Heart left ventricle (tissue), 13 donors: ENCODE results near the gene UNKL.

Source experiments
- POLR2A ChIP-seq, 2 donors: fragments of 450-650 bp; IDR thresholded peaks; one replicate each; pipeline ENCODE4 v1.6.1; 2017; ENCODE audit warnings: antibody characterized with exemption in 2 of 2, mild to moderate bottlenecking in 2 of 2, moderate library complexity in 2 of 2
- TF ChIP-seq, protein P1 (sequence below), 12 donors: fragments of 200-600 bp; sonication (generic) in 4 of 12; IDR thresholded peaks; one replicate each; pipeline versions ENCODE4 v1.5.0 to v1.8.0; 2018 to 2022; ENCODE audit warnings: antibody characterized with exemption in 12 of 12, mild to moderate bottlenecking in 5 of 12
- donor health status: ischemic (EF 13 %, LVEDD 7.1; RV severe dilation, severe dysfunction).
- donor health status: DM: no; HTN: yes; CAD: no.
- donor health status: DM: no; HTN: no; CAD: no.
- donor health status: ischemic (EF 25% LVEDD 6.9; RV normal size, moderate dysfunction).
- donor health status: ischemic (EF 25% LVEDD 5.7; RV mildly dilated, moderate dysfunction).
- donor health status: ischemic (EF 35%, LVEDD 5.7; RV mildly dilated, moderate dysfunction).
- donor health status: nonischemic (EF 11% LVEDD 7.7; RV severe dilation, severe dysfunction).
- donor health status: DM: yes; HTN: yes; CAD: no.
- donor health status: PGD.
- donor health status: ischemic (EF 29% LVEDD 5.4; RV normal size, mild dysfunction).
- donor health status: nonischemic (EF 23%, LVEDD 6.1; RV moderate dilation, normal function).

DNA sequence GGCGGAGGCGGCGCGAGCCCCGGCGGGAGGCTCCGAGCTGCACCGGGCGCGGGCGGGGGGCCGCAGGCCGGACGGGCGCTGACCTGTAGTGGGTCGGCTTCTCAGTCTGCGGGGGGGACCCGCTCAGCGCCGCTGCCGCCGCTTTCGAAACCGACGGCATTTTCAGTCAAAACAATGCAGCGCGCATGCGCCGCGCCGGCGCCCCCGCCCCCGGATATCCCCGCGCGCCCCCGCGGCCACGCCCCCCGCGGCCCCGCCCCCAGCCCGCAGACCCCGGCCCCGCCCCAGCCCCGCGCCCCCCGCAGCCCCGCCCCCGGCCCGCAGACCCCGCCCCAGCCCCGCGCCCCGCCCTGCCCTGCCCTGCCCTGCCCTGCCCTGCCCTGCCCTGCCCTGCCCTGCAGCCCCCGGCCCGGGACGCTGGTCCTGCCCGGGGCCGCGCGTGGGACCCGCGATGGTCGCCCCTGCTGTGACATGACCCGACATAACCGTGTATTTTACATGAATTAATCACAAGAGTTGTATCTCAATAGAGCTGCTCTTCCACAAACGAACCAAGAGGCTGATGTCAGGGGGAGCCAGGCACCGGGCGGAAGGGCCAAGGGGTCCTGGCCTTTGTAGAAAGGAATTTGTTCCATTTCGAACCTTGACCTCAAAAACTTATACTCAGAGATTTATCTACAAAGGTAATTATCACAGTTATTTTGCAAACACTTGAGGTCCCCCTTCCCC is at the start of gene UNKL:
- TF ChIP-seq, protein P1, sequence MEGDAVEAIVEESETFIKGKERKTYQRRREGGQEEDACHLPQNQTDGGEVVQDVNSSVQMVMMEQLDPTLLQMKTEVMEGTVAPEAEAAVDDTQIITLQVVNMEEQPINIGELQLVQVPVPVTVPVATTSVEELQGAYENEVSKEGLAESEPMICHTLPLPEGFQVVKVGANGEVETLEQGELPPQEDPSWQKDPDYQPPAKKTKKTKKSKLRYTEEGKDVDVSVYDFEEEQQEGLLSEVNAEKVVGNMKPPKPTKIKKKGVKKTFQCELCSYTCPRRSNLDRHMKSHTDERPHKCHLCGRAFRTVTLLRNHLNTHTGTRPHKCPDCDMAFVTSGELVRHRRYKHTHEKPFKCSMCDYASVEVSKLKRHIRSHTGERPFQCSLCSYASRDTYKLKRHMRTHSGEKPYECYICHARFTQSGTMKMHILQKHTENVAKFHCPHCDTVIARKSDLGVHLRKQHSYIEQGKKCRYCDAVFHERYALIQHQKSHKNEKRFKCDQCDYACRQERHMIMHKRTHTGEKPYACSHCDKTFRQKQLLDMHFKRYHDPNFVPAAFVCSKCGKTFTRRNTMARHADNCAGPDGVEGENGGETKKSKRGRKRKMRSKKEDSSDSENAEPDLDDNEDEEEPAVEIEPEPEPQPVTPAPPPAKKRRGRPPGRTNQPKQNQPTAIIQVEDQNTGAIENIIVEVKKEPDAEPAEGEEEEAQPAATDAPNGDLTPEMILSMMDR (IDR thresholded peaks at IDR 0.05): no peak
- TF ChIP-seq POLR2A (IDR thresholded peaks at IDR 0.05): no peak
